B cell (primary cell): ENCODE data around the gene KRT20.

ENCODE experiments used
- CTCF ChIP-seq: fragments of 200-600 bp; IDR thresholded peaks from one replicate; pipeline ENCODE4 v1.8.0; 2022; ENCODE audit warnings: antibody characterized with exemption, mild to moderate bottlenecking
- EZH2 ChIP-seq: IDR thresholded peaks from 2 replicates; pipeline ENCODE4 v1.6.1; 2012; ENCODE audit warnings: borderline replicate concordance, low read depth, mild to moderate bottlenecking, moderate library complexity, low read length; ENCODE audit not compliant: insufficient read depth, poor library complexity, severe bottlenecking

GRCh38 chr17:40849723-40850122 is 35.3 kb downstream of the KRT20 start:
- TF ChIP-seq CTCF (no peak), EZH2 (no peak)
